Stimulated activated CD8-positive, alpha-beta memory T cell treated with anti-CD3 and anti-CD28 coated beads, Interleukin-15, amount 100 ng/mL, for 48 hours (primary cell): ENCODE measurements around the gene PPM1H.
"Not testable (repeated sequence)": the region's sequence is repeated elsewhere in the genome, so short reads cannot be mapped to it uniquely, and the experiment has no call there.

Source experiments
- DNase-seq, 2 donors: peaks; one replicate each; pipeline ENCODE4 v3.0.0-alpha.2; 2020; ENCODE audit warnings: low read depth in 2 of 2

The PPM1H gene

DNA sequence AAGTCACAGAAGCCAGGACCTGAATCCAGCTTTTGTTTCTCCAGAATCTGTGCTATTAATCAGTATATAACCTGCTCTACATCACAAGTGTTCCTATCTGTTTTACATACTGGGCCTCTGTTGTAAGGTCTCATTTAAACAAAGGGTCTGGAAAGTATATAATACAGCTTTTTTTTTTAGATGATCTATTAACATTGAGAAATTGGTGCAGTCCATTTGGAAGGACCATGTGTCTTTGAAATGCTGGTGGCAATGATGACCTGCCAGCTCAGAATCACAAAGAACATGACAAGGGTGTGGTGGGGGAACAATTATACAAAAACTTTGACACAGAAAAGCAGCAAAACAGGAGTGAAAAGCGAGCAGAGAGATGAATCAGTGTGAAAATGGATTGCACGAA, 164.6 kb downstream of the PPM1H start:
- DNase-seq, result no peak

DNA sequence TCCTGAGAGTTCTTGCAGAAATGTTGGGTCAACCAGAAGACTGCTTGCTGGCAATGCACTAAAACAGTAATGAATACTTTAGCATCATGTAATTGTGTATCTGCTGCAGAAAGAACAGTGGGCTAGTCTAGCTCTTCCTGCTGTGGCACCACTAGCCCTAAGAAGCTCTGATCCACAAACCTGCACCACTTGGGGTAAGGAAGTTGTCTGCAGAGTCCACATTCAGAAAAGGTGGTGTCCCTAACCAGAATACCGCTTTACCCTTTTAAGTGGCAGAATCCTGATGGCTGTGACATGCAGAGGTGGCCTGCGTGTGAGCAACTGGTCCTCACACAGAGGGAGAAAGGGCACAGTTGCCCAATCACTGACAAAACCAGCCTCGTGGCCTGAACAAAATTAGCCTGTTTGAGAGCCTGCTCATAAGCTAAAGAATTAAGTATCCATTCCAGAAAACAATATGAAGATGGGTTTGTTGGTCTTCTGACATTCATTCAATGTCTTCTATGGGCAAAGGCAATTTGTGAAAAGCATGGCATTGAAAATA, 165.8 kb downstream of the PPM1H start:
- no peak for DNase-seq

GRCh38 chr12:62767946-62768345, 167.0 kb downstream of the PPM1H start:
- DNase-seq, result peak; percentile 23 to 31

DNA sequence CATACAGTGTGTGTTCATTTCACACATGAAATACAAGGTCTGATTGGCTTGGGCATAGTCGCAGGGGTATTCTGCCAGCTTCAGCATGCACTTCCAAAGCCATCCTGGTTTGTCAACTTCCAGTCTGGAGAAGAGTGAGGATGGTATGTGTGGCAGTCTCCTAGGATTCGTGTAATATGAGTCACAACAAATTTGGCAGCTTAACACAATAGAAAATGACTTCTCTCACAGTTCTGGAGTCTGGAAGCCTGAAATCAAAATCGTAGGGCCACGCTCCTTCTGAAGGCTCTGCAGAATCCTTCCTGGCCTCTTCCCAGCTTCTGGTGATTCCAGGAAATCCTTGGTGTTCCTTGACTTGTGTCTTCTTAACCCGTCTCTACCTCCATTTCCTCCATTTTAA, 167.5 kb downstream of the PPM1H start:
- no peak for DNase-seq

GRCh38 chr12:62766496-62766895, 168.5 kb downstream of the PPM1H start:
- DNase-seq, result no peak

GRCh38 chr12:62763861-62764645, 170.9 kb downstream of the PPM1H start:
- DNase-seq, result no peak

GRCh38 chr12:62763312-62763711, 171.6 kb downstream of the PPM1H start:
- DNase-seq, result no peak

DNA sequence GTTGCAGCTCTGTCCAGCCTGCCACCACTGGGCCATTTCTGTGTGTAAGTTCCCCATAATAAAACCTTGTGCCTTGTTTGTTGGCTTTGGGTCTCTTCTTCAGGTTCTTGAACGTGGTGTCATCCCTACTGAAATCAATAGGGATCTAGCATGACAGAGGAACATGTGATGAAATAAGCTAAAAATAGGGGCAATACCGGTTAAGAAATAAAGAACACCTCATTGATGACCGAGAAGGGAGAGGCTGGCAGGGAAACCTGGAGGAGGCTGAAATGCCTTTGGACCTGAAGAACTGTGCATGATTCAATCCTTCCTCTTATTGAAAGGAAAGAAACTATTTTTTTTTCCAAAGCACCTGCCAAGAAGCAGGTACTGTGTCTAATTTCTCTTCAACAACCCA, 172.3 kb downstream of the PPM1H start:
- DNase-seq, result no peak

DNA sequence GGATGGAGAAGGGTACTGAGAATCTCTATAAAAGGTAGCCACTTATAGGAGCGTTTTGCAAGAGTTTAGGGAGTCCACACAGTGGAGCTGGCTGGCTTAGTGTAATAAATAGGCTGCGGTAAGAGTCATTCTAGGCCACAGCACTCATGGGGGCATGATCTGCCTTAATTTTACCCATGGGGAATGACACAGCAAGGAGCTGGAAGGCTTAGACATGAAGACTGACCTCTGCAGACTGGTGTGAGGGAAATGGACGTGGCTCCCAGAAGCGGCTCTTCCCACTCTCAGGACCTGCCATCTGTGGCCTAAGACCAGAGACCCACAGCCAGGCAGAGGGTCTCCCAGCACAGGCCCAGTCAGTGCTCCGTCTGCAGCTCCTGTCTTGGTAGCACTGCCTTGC, 173.3 kb downstream of the PPM1H start:
- DNase-seq, result no peak

GRCh38 chr12:62760779-62761178, 174.2 kb downstream of the PPM1H start:
- no peak for DNase-seq

DNA sequence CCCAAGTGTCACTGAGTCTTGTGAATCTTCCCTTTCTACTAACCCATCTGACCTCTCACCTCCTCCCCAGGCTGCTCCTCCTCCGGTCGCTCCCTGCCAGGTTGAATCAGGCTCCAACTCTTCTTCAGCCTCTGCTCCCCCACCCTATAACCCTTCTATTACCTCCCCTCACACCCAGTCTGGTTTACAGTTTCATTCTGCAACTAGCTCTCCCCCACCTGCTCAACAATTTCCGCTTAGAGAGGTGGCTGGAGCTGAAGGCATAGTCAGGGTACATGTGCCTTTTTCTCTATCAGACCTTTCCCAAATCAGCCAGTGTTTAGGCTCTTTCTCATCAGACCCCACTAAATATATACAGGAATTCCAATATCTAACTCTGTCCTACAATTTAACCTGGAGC, 174.6 kb downstream of the PPM1H start:
- not testable (repeated sequence) for DNase-seq

DNA sequence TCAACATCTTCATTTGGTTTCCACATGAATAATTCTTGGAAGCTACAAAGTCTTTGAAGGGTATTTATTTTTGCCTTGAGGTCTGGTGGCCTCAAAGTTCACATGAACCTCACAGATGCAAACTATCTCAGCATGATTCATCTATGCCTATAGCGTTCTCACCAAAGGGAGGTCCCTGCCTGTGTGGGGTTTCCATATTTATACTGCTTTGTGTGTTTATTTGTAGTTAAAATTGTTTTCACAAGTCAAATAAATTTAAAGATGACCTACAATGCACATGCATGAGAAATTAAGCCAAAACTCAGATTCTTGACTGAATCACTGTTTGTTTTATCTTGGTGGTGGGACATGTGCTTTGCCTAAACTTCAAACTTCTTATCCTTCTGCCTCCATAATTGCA, 176.7 kb downstream of the PPM1H start:
- DNase-seq, result no peak

- no peak for DNase-seq
These were observed 177.9 kb downstream of the PPM1H start for GRCh38 chr12:62757048-62757447.

DNA sequence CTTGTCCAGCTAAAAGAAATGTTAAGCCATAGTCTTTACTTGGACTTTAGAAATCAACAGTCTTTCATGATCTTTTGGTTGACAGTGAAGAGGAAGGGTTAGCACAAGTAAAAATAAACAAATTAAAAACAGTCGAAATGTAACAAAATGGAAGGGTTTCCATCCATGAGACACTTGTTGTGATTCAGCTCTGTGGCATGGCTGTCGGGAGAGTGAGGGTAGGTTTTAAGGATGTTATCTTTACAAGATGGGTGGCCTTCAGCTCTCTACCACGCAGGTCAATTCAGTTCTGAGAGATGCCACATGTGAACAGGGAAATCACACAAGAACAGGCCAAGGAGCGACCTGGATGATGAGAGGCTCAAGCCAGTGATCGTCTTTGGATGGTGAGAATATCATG, 180.2 kb downstream of the PPM1H start:
- DNase-seq, result no peak

DNA sequence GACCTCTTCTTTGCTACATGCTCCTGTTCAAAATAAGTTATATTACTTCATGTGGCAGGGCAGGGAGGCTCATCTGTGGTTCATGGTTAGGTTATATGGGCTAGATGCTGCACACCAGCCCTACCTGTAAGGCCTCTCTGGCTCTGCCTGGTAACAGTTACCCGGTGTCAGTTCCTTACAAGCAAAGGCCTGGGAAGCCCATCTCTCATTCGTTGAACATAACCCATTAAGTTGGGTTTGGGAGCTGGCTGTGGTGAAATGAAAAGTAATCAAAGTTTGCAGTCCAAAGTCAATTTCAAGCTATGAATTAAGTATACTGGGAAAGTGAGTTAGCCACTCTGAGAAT, 183.2 kb downstream of the PPM1H start:
- no peak for DNase-seq

- no peak for DNase-seq
These were observed 183.8 kb downstream of the PPM1H start for GRCh38 chr12:62750941-62751809.

GRCh38 chr12:62749586-62749985, 185.4 kb downstream of the PPM1H start:
- DNase-seq, result no peak

DNA sequence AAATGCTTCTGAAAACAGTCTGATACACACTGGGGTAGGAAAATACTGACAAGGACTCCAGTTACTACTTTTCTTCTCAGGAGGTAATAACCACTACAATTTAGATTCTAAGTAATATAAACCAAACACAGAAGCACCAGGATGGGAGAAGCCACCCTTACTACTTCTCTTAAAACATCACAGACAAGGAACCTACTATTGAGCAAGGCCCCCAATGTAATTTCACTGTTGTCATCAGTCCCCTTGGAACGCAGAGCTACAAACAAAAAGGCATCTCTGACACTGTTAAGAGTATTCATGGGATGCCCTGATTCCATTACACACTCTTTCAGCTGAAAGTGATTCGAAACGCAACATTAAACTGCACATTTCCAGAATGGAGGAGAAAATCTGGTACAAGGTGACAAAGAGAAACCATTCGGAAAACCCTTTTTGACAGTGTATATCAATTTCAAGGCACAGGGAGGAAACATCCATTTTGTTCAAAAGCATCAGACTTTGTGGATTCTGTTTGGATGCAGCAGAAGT, 185.9 kb downstream of the PPM1H start:
- no peak for DNase-seq

- no peak for DNase-seq
These were observed 190.4 kb downstream of the PPM1H start for GRCh38 chr12:62744551-62744950.

- no peak for DNase-seq
These were observed 195.5 kb downstream of the PPM1H start for GRCh38 chr12:62739266-62740015.

DNA sequence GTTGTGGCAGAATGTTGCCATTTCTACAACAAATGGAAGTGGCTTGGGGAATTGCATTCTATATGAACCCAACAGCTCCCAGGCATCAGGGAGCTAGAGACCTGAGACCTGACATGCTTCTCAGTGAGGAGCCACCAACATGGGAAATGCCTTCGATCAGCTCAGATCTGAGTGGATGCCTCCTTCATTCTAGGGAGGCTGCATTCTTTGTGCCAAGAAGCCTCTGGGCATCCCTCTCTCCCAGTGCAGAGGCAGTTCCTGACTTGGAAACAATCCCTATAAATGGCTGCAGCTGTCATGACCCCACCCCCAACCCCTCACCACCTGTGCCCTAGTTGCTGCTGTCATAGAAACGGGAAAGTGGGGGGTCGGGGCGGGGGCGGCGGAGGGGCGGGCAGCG, 196.3 kb downstream of the PPM1H start:
- DNase-seq, result no peak

GRCh38 chr12:62738105-62738504, 196.8 kb downstream of the PPM1H start:
- no peak for DNase-seq
